Stimulated activated CD8-positive, alpha-beta memory T cell treated with anti-CD3 and anti-CD28 coated beads, Interleukin-4, amount 100 ng/mL, for 1 hour (primary cell): Measurements from ENCODE around the gene MIB1.
"Not testable (repeated sequence)": the region's sequence is repeated elsewhere in the genome, so short reads cannot be mapped to it uniquely, and the experiment has no call there.

Experiments used
- DNase-seq, 2 donors: peaks; one replicate each; pipeline ENCODE4 v3.0.0-alpha.2; 2020; ENCODE audit warnings: low read depth in 2 of 2, low spot score in 1 of 2

The MIB1 gene

DNA sequence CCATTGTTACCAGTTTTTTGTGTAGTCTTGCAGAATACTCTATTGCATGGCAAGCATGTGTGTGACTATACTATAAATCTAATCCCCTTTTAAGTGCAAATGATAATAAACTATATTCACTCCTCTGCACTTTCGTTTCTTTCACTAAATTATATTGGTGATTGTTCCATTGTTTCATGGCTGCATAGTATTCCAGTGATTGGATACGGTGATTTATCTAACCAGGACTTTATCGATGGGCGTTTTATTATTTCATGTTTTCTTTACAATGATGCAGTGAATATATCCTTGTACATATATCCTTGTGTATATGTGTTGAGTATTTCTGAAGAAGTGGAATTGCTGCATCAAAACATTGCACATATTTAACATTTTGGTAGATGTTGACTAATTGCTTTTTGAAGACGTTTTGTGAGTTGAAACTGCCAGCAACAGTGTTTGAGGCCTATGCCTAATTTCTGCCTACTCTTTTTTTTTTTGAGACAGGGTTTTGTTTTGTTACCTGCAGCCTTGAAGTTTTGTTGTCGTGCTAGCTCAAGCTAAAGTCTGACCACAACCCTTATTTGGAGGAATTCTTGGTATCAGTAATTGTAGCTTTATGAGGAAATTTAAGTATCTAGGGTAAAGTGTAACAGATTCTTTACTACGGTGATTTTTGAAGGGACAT lies 2.7 kb downstream of the MIB1 start:
- no peak for DNase-seq

- DNase-seq: no peak
Measured at GRCh38 chr18:21745231-21745630, 4.6 kb downstream of the MIB1 start.

- DNase-seq: no peak
Measured at GRCh38 chr18:21747268-21747667, 6.7 kb downstream of the MIB1 start.

DNA sequence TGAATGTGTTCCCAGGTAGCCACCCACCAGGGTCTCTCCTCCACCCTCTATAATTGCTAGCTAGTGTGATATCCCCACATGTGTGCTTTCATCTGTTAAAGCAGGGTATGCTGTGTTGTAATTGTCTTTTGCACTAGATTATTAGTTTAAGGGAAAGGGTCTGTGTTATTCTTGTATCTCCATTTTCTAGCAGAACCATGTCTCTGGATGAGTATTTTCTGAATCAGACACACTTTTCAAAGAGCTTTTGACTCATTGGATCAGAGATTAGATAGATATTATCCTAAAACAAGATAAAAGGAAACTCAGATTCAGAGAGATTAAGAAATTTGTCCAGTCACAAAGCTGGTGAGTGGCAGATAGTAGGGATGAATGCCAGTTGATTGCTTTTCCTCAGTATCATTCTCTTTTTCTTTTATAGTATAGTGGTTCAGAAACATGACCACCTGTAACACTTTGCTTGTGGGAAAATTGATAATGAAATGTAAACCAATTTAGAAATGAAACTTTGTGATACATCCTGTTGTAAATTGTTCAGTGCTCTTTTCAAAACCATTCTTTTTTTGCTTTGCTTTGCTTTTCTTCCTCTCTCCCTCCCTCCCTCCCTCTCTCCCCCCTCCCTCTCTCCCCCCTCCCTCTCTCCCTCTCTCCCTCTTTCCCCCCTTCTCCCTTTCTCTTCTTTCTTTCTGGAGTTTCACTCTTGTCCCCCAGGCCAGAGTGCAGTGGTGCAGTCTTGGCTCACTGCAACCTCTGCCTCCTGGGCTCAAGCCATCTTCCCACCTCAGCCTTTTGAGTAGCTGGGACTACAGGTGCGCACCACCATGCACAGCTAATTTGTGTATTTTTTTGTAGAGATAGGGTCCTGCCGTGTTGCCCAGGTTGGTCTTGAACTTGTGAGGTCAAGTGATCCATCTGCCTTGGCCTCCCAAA lies 7.4 kb downstream of the MIB1 start:
- DNase-seq: no peak

- DNase-seq: no peak
Measured at GRCh38 chr18:21757833-21758232, 17.2 kb downstream of the MIB1 start.

DNA sequence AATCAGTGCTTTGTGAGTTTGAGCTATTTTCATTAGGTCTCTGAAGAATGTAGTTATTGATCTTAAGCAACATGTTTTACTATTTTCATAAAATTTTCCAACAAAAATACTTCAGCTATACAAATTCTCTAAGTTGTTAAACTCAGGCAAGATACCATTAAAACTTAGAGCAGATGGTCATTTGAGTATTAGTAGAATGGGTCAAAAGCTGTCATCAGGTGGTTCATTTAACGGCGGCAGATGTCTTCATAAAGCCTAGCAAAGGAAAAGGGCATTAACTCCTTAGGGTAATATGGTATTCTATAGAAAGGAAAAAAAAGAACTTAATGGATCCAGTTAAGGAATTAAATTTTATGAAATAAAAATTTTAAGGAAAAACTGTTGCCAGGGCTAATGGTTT lies 19.2 kb downstream of the MIB1 start:
- no peak for DNase-seq

GRCh38 chr18:21760321-21760720 lies 19.7 kb downstream of the MIB1 start:
- no peak for DNase-seq

DNA sequence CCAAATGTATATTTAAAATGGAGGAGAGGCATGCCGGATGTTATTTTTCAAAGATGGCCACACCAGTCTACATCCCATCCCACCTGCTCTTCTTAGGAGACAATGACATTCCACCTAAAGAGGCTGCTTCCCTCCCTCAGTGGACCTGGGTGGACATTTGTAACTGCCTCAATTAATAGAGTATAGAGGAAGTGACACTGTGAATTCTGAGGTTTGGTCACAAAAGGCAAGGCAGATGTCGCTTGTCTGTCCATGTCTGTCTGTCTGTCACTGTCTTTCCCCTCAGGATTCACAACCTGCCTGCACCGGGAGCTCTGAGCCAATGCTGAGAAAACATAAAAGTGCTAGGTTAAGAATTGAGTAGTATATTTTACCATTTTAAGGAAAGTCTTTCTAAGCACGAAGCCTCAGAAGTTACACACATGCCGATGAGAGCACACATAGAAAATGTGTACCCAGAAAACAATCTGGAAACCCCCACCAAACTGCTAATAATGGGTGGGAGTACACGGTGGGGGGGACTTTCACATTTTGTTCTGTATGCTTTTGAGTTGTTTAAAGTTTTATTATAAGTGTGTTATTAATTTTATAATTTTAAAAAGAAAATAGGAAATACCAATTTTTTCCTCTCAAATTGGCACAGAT lies 21.0 kb downstream of the MIB1 start:
- DNase-seq: no peak

- no peak for DNase-seq
Measured at GRCh38 chr18:21762181-21762772, 21.7 kb downstream of the MIB1 start.

DNA sequence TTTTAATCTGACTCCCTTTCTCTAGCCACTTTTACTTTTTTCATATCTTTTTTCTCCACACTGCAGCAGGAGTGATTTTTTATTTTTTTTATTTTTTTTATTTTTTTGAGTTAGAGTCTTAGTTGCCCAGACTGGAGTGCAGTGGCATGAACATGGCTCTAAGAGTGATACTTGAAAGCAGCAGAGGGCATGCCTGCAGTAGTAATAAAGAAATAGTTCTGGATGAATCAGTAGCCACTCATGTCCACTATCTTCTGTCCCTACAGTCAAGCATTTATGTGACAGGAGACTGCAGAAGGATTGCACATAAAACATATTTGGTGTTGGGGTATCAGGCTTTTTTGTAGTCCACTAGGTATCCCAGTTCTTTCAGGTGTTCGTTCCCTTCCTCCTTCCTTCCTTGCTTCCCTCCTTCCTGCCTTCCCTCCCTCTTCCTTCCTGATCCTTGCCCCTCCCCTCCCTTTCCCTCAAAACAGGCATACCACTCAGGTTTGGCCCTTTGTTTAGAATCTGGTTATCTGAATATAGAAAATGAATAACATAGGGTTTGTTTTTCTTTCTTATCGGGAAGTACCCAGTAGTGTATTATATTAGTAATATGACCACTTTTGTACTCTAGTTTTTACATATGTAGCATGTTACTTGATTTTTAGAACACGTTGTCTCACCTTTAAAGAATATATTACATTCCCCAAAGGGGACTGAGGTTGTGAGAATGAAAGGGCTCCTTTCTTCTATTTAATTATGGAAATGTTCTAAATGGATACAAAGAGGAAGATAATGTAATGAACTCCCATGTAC lies 23.5 kb downstream of the MIB1 start:
- DNase-seq: no peak

- DNase-seq: no peak
Measured at GRCh38 chr18:21769206-21769605, 28.6 kb downstream of the MIB1 start.

DNA sequence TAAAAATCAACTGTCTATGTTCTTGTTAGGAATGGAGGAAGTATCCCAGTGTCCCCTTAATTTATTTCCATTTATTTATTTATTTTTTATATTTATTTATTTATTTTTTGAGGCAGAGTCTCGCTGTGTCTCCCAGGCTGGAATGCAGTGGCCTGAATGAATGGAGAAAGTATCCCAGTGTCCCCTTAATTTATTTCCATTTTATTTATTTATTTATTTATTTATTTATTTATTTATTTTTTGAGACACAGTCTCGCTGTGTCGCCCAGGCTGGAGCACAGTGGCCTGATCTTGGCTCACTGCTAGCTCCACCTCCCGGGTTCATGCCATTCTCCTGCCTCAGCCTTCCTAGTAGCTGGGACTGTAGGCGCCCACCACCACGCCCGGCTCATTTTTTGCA lies 34.1 kb downstream of the MIB1 start:
- no peak for DNase-seq

GRCh38 chr18:21777814-21778213 lies 37.2 kb downstream of the MIB1 start:
- DNase-seq: no peak

DNA sequence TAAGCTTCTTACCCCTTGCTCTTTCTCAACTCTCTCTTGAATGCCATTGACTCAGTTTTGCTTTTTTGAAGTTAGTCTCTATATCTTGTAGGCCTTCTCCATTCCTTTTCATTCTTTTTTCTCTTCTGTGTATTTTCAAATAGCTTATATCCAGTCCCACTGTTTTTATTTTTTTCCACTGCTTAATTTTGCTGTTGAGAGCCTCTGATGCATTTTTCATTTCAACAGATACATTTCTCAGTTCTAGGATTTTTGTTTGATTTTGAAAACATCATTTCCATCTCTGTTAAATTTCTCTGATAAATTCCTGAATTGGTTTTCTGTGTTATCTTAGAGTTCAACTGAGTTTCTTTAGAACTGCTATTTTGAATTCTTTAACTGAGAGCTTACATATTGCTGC lies 45.9 kb downstream of the MIB1 start:
- DNase-seq: no peak

DNA sequence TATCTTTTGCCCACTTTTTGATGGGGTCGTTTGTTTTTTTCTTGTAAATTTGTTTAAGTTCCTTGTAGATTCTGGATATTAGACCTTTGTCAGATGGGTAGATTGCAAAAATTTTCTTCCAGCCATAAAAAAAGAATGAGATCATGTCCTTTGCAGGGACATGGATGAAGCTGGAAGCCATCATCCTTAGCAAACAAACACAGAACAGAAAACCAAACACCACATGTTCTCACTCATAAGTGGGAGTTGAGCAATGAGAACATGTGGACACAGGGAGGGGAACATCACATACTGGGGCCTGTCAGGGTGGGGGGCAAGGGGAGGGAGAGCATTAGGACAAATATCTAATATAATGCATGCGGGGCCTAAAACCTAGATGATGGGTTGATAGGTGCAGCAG lies 55.5 kb downstream of the MIB1 start:
- not testable (repeated sequence) for DNase-seq

DNA sequence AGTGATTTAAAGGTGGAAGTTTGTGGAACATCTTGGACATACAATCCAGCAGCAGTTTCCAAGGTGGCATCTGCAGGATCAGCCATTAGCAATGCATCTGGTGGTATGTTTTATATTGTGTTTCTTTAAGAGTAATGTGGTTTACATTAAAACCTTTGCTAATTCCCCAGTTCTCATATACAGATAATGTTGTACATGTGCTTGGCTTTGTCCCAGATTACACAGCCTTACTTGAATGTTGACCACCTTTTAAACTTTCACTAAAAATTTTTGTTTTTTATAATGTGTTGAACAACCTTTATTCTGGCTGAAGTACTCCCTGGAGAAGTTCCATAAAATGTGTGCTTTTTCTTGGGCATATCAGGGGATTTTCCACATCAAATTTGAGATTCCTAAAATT lies 57.5 kb downstream of the MIB1 start:
- DNase-seq: no peak

DNA sequence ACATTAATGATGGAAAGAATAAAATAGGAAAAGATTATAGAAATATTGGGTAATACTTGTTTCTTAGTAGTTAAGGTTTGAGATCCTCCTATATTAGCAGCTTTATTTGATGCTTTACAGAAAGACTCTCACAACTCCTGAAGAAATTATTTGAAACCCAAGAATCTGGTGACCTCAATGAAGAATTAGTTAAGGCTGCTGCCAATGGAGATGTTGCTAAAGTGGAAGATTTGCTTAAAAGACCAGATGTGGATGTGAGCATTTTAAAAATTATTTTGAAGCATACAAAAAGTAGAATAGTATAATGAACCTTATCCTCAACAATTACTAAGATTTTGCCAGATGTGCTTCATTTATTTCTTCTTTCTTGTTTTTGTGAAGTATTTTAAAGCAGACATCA lies 59.1 kb downstream of the MIB1 start:
- DNase-seq: no peak

DNA sequence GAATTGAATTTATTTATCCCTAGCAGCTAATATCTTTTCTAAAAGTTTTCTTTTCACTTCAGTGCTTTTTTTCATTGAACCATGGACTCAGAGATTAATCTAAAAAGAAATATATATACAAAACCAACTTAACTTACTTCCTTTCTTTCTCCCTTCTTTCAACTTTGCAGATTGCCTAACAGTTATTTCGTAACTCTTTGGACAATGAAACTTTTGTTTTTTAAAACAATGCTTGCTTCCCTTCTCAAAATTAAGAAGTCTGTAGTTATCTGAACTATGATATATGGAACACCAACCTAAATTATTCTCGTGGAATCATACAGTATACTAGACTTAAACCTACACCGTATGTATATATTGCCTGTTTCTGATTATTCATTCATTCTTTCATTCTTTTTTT lies 62.9 kb downstream of the MIB1 start:
- no peak for DNase-seq

GRCh38 chr18:21805771-21806366 lies 65.3 kb downstream of the MIB1 start:
- no peak for DNase-seq

DNA sequence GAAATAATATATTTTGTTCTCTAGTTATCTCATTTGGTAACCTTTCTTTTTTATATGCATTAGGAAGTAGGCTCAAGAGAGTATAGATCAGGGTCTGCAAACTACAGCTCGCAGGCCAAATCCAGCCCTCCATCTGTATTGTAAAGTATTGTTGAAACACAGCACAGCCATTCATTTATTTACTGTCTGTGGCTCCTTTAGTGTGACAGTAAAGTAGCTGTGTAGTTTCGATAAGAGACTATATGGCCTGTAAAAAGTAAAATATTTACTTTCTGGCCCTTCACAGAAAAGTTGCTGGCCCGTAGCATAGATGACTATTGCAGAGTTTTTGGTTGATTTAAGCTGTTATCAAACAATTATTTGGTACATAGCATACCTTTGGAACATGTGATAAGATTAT lies 67.6 kb downstream of the MIB1 start:
- DNase-seq: no peak

DNA sequence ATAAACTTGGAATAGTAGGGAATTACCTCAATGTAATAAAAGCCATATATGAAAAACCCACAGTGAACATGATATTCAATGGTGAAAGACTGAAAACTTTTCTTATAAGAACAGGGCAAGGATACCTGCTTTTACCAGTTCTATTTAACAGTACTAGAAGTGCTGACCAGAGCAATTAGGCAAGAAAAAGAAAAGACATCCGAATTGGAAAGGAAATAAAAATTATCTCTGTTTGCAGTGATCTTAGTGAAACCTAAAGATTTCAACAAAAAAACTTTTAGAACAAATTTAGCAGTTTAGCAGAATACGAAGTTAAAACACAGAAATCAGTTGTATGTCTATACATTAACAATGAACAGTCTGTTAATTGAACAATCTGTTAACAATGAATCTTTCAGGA lies 69.1 kb downstream of the MIB1 start:
- no peak for DNase-seq
